Suprapubic skin (tissue), 3 donors: ENCODE measurements around the gene RPS6KA2.

Experiments
- CTCF ChIP-seq, 2 donors: fragments of 200-600 bp in 1 of 2; fragments of 450-650 bp in 1 of 2; sonication (generic) in 1 of 2; IDR thresholded peaks; one replicate each; pipeline ENCODE4 v1.5.1; 2016 to 2019; ENCODE audit warnings: antibody characterized with exemption in 2 of 2, mild to moderate bottlenecking in 1 of 2, moderate library complexity in 1 of 2
- EP300 ChIP-seq: sonication (generic); formaldehyde crosslinking; IDR thresholded peaks from one replicate; pipeline ENCODE4 v1.6.1; 2017; ENCODE audit warnings: antibody characterized with exemption

DNA sequence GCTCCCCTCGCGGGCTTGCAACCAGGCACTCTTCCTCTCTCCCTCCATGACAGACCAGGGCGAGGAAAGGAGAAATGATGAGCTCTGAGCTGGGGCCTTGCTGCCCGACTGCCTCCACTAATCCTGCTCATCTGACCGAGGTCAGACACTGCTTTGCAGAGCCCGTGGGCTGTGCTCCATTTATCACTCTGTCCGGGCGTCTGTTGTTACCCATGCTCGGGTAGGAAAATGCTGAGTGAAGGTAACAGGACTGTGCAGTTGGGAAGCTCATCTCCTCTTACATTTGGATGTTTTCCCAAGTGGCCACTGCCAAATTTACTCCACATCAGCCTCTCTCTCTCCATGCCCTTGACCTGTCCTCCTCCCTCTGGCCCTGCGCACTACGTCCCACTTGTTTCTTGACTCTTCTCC lies 14.6 kb downstream of the RPS6KA2 start:
- TF ChIP-seq EP300 (no peak), CTCF (IDR thresholded peaks at IDR 0.05) (no peak)
